Ectodermal cell (in vitro differentiated cells): ENCODE results near the gene SALL3.

Experiments used
- H3K27ac ChIP-seq: 2 replicates; pipeline ENCODE4 v1.7.0; 2013; ENCODE audit warnings: mild to moderate bottlenecking, low read depth, low read length; ENCODE audit not compliant: insufficient read depth, poor library complexity, severe bottlenecking
- H3K27me3 ChIP-seq: 2 replicates; pipeline ENCODE4 v1.7.0; 2013; ENCODE audit warnings: mild to moderate bottlenecking, low read length; ENCODE audit not compliant: insufficient read depth, control insufficient read depth, poor library complexity, severe bottlenecking
- H3K36me3 ChIP-seq: one replicate; pipeline ENCODE4 v1.7.0; 2013; ENCODE audit warnings: low read length; ENCODE audit not compliant: control insufficient read depth, insufficient read depth
- H3K4me1 ChIP-seq: one replicate; pipeline ENCODE4 v1.7.0; 2013; ENCODE audit warnings: low read length; ENCODE audit not compliant: control insufficient read depth, insufficient read depth
- H3K4me3 ChIP-seq: 2 replicates; pipeline ENCODE4 v1.7.0; 2013; ENCODE audit warnings: low read depth, low read length, control low read depth; ENCODE audit not compliant: insufficient read depth
- H3K9me3 ChIP-seq: 2 replicates; pipeline ENCODE4 v1.7.0; 2013; ENCODE audit warnings: mild to moderate bottlenecking, low read length, moderate library complexity; ENCODE audit not compliant: control insufficient read depth
- WGBS, 2 experiments: methylation state at CpG; one replicate each; pipeline ENCODE4 v1.1.7; 2013; ENCODE audit warnings: missing lambda C conversion rate in 2 of 2; 5-methylcytosine and 5-hydroxymethylcytosine counted together

SALL3 gene

GRCh38 chr18:79022603-79023002, 43.0 kb downstream of the SALL3 start:
- 93 to 95% methylated on average over 25 of the region's 25 CpGs for WGBS, 2 experiments
- Histone ChIP-seq H3K9me3 (peaks cover 2% of the 10 kb centered on the region), H3K36me3 (no peaks in the 10 kb centered on the region), H3K4me1 (no peaks in the 10 kb centered on the region), H3K27ac (no peak overlapping the region), H3K4me3 (no peak overlapping the region), H3K27me3 (no peaks in the 10 kb centered on the region)

- Histone ChIP-seq H3K27ac (no peak overlapping the region), H3K4me1 (no peaks in the 10 kb centered on the region), H3K9me3 (peaks cover 2% of the 10 kb centered on the region), H3K4me3 (no peak overlapping the region), H3K27me3 (no peaks in the 10 kb centered on the region), H3K36me3 (no peaks in the 10 kb centered on the region)
- WGBS, 2 experiments, result 25 to 39% methylated on average over 5 of the region's 5 CpGs
These were observed 46.9 kb downstream of the SALL3 start for GRCh38 chr18:79026491-79026890.

- Histone ChIP-seq H3K4me3 (no peak overlapping the region), H3K36me3 (no peaks in the 10 kb centered on the region), H3K27ac (no peak overlapping the region), H3K27me3 (no peaks in the 10 kb centered on the region), H3K9me3 (no peaks in the 10 kb centered on the region), H3K4me1 (no peaks in the 10 kb centered on the region)
- WGBS, 2 experiments, result 92 to 94% methylated on average over 9 of the region's 9 CpGs
These were observed 51.1 kb downstream of the SALL3 start for GRCh38 chr18:79030680-79031079.

- no peaks in the 10 kb centered on the region for H3K36me3 ChIP-seq
- H3K4me1 ChIP-seq, result no peaks in the 10 kb centered on the region
- no peak overlapping the region for H3K4me3 ChIP-seq
- H3K27ac ChIP-seq, result no peak overlapping the region
- H3K9me3 ChIP-seq, result no peaks in the 10 kb centered on the region
- WGBS, 2 experiments, result 90 to 91% methylated on average over 5 of the region's 5 CpGs
- H3K27me3 ChIP-seq, result no peaks in the 10 kb centered on the region
These were observed 62.7 kb downstream of the SALL3 start for GRCh38 chr18:79042276-79042675.

GRCh38 chr18:79043288-79043687, 63.7 kb downstream of the SALL3 start:
- H3K27me3 ChIP-seq, result no peaks in the 10 kb centered on the region
- no peaks in the 10 kb centered on the region for H3K36me3 ChIP-seq
- no peak overlapping the region for H3K27ac ChIP-seq
- 89% methylated on average over 1 of the region's 5 CpGs; no CpG with 5 or more reads in 1 of the 2 experiments for WGBS, 2 experiments
- no peak overlapping the region for H3K4me3 ChIP-seq
- H3K4me1 ChIP-seq, result no peaks in the 10 kb centered on the region
- H3K9me3 ChIP-seq, result no peaks in the 10 kb centered on the region

GRCh38 chr18:79046522-79046921, 66.9 kb downstream of the SALL3 start:
- Histone ChIP-seq H3K27me3 (no peaks in the 10 kb centered on the region), H3K27ac (no peak overlapping the region), H3K4me1 (no peaks in the 10 kb centered on the region), H3K9me3 (no peaks in the 10 kb centered on the region), H3K4me3 (no peak overlapping the region), H3K36me3 (no peaks in the 10 kb centered on the region)
- 82% methylated on average over 14 of the region's 14 CpGs for WGBS, 2 experiments

GRCh38 chr18:79047556-79048244, 68.1 kb downstream of the SALL3 start:
- Histone ChIP-seq H3K27ac (no peak overlapping the region), H3K4me3 (no peak overlapping the region), H3K27me3 (no peaks in the 10 kb centered on the region), H3K36me3 (no peaks in the 10 kb centered on the region), H3K4me1 (no peaks in the 10 kb centered on the region), H3K9me3 (no peaks in the 10 kb centered on the region)
- 95% methylated on average over 36 of the region's 36 CpGs for WGBS, 2 experiments

GRCh38 chr18:79048245-79048632, 68.6 kb downstream of the SALL3 start:
- H3K36me3 ChIP-seq, result no peaks in the 10 kb centered on the region
- 94 to 97% methylated on average over 8 of the region's 8 CpGs for WGBS, 2 experiments
- H3K27me3 ChIP-seq, result no peaks in the 10 kb centered on the region
- H3K4me3 ChIP-seq, result no peak overlapping the region
- no peaks in the 10 kb centered on the region for H3K4me1 ChIP-seq
- no peak overlapping the region for H3K27ac ChIP-seq
- no peaks in the 10 kb centered on the region for H3K9me3 ChIP-seq

- no peak overlapping the region for H3K4me3 ChIP-seq
- H3K4me1 ChIP-seq, result no peaks in the 10 kb centered on the region
- no peak overlapping the region for H3K27ac ChIP-seq
- H3K36me3 ChIP-seq, result no peaks in the 10 kb centered on the region
- H3K27me3 ChIP-seq, result no peaks in the 10 kb centered on the region
- no peaks in the 10 kb centered on the region for H3K9me3 ChIP-seq
- whole genome bisulfite sequencing, 2 experiments, result 92% methylated on average over 3 of the region's 3 CpGs
These were observed 69.9 kb downstream of the SALL3 start for GRCh38 chr18:79049506-79049905.
